ENCODE measurements around the gene TNNI2.

Gene TNNI2

GRCh38 chr11:1834062-1834610 lies 4.6 kb upstream of the TNNI2 start:
- no peak for DNase-seq (ENCODE audit: low read depth)
- no peak for TF ChIP-seq CTCF (IDR thresholded peaks at IDR 0.05; ENCODE audit: low read depth, low read length)
- TF ChIP-seq, protein P1, sequence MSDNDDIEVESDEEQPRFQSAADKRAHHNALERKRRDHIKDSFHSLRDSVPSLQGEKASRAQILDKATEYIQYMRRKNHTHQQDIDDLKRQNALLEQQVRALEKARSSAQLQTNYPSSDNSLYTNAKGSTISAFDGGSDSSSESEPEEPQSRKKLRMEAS (IDR thresholded peaks at IDR 0.05; ENCODE audit: low read depth, low read length): no peak
- TF ChIP-seq POLR2A (IDR thresholded peaks at IDR 0.05; ENCODE audit: extremely low read depth, insufficient read length): no peak
- TF ChIP-seq MYC (IDR thresholded peaks at IDR 0.05; ENCODE audit: low read depth, low read length): no peak
- H3K4me3 ChIP-seq (ENCODE audit: low read depth, low read length): no peak overlapping the region

DNA sequence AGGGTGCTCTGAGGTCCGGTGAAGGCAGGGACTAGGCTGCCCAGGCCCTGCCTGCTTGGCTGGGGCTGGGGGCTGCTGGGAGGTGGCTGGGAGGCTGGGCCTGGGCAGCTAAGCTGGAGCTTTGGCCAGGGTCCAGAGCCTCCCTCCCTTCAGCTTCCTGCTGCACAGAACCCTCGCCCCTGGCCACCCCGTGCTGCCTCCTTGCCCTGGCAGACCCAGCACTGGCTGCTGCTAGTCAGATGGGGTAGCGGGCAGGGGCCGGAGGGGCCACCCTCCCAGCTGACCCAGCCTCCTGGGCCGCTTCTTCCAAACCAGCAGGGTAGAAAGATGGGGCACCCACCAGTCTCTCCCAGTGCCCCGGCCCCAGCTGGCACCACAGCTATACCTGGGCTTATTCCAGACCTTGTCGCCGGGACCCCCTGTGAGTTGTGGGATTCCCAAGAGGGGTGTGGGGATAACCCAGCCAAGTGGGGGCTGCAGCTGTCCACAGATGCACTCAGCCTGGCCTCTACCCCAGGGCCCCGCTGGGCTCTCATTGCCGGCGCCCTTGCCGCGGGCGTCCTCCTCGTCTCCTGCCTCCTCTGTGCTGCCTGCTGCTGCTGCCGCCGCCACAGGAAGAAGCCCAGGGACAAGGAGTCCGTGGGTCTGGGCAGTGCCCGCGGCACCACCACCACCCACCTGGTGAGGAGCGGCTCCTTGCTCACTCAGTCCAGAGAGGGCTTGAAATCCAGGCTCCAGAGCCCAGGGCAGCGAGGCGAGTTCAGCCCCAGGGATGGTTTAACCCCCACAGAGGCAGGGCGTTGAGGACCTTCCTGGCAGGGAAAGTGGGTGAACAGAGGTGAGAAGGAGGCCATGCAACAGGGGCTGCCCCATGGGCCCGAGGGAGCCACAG lies 3.8 kb upstream of the TNNI2 start, which contains the start of gene SYT8:
Gene SYT8 (plus strand): TSS at position 212 of the 892 bp plus-strand sequence. CDS start 116 bp downstream, at position 328.
- no peak for DNase-seq (ENCODE audit: low read depth)

DNA sequence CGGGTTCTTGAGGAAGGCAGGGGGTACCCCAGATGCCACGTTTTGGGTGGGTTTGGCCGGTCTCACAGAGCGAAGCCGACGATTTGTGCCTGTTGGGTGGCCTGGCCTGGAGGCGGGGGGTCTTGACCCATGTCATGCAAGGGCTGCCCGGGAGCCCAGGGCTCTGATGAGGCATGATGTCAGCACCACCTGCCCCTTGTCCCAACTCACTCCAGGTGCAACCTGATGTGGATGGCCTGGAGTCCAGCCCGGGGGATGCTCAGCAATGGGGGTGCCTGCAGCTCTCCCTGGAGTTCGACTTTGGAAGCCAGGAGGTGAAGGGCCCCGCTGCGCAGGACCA lies 3.1 kb upstream of the TNNI2 start:
- TF ChIP-seq MYC (IDR thresholded peaks at IDR 0.05; ENCODE audit: low read depth, low read length) (no peak), CTCF (IDR thresholded peaks at IDR 0.05; ENCODE audit: low read depth, low read length) (no peak), POLR2A (IDR thresholded peaks at IDR 0.05; ENCODE audit: extremely low read depth, insufficient read length) (no peak)
- TF ChIP-seq, protein P1 (IDR thresholded peaks at IDR 0.05; ENCODE audit: low read depth, low read length): no peak
- DNase-seq (ENCODE audit: low read depth): no peak

More for the DNA sequence above, 3.8 kb upstream of the TNNI2 start, which contains the start of gene SYT8:
- H3K4me3 ChIP-seq (ENCODE audit: low read depth, low read length): no peak within 1 kb of the TSS
- TF ChIP-seq, protein P1 (IDR thresholded peaks at IDR 0.05; ENCODE audit: low read depth, low read length): no peak
- TF ChIP-seq MYC (IDR thresholded peaks at IDR 0.05; ENCODE audit: low read depth, low read length): no peak
- no peak for TF ChIP-seq CTCF (IDR thresholded peaks at IDR 0.05; ENCODE audit: low read depth, low read length)
- TF ChIP-seq POLR2A (IDR thresholded peaks at IDR 0.05; ENCODE audit: extremely low read depth, insufficient read length): no peak

DNA sequence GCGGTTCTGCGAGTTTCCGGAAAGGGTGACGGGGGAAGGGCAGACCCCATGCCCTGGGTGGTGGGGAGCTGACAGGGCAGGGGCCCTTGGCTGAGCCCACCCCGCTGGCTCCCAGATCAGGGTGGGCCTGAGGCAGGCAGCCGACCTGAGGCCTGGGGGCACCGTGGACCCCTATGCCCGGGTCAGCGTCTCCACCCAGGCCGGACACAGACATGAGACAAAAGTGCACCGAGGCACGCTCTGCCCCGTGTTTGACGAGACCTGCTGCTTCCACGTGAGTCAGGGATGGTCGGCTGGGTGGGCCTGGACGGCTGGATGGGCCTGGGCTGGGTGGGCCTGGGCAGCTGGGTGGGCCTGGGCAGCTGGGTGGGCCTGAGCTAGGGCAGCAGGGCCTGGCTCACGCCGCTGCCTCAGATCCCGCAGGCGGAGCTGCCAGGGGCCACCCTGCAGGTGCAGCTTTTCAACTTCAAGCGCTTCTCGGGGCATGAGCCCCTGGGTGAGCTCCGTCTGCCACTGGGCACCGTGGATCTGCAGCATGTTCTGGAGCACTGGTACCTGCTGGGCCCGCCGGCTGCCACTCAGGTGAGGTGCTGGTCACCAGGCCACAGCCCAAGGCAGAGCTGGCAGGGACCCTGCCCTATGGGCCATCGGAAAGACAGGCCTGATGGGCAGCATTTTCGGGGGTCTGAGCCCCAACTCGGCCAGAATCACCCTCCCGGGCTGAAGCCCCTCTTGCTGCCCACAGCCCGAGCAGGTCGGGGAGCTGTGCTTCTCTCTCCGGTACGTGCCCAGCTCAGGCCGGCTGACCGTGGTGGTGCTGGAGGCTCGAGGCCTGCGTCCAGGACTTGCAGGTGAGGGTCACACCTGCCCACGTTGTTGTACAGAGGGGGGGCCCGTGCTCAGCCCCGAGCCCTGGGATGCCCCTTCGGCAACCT lies 2.5 kb upstream of the TNNI2 start:
- no peak for DNase-seq (ENCODE audit: low read depth)
- H3K4me3 ChIP-seq (ENCODE audit: low read depth, low read length): no peak overlapping the region
- TF ChIP-seq, protein P1 (IDR thresholded peaks at IDR 0.05; ENCODE audit: low read depth, low read length): no peak
- no peak for TF ChIP-seq CTCF (IDR thresholded peaks at IDR 0.05; ENCODE audit: low read depth, low read length)
- no peak for TF ChIP-seq POLR2A (IDR thresholded peaks at IDR 0.05; ENCODE audit: extremely low read depth, insufficient read length)
- no peak for TF ChIP-seq MYC (IDR thresholded peaks at IDR 0.05; ENCODE audit: low read depth, low read length)

More for the DNA sequence above, 3.1 kb upstream of the TNNI2 start:
- H3K4me3 ChIP-seq (ENCODE audit: low read depth, low read length): no peak overlapping the region

Data from NB4 (cell line).